WTC11 (cell line): ENCODE data around the gene GARIN3. TPM values are rescaled to one million over a fixed set of nuclear protein-coding genes. Genes with fewer than 3 reads are reported as not detected.
A peak's percentile ranks its signal among the peaks of the same experiment; 100 is the strongest.

Source experiments
- ATAC-seq: fragments of 200-7000 bp; cut with Tn5 transposase; 2 replicates; pipeline ENCODE4 v1.10.0; 2021; ENCODE audit warnings: mild to moderate bottlenecking, moderate library complexity
- CTCF ChIA-PET: fragments of 300-600 bp; sonication (Branson Sonifier 250); formaldehyde crosslinking; loops from one replicate; lab custom pipeline; 2021; ENCODE audit warnings: antibody characterized with exemption; lab: Charles Lee
- POLR2A ChIA-PET: fragments of 350-600 bp; sonication (Branson Sonifier 250); formaldehyde crosslinking; loops from one replicate; lab custom pipeline; 2021; ENCODE audit warnings: antibody characterized with exemption; lab: Charles Lee
- DNase-seq: peaks from one replicate; pipeline ENCODE4 v3.0.0; 2021; ENCODE audit warnings: low spot score
- H3K27ac Mint-ChIP-seq: 2 replicates; pipeline ENCODE4 v1.8.0; 2021; ENCODE audit warnings: mixed read lengths
- H3K27me3 Mint-ChIP-seq: 2 replicates; pipeline ENCODE4 v1.8.0; 2021; ENCODE audit warnings: low read depth, mild to moderate bottlenecking, moderate library complexity, mixed read lengths
- H3K36me3 Mint-ChIP-seq: 2 replicates; pipeline ENCODE4 v1.8.0; 2021; ENCODE audit warnings: mixed read lengths
- H3K4me1 Mint-ChIP-seq: 2 replicates; pipeline ENCODE4 v1.8.0; 2022; ENCODE audit warnings: mixed read lengths
- H3K4me3 Mint-ChIP-seq: 2 replicates; pipeline ENCODE4 v1.8.0; 2021; ENCODE audit warnings: mild to moderate bottlenecking, moderate library complexity, mixed read lengths
- H3K9me3 Mint-ChIP-seq: 2 replicates; pipeline ENCODE4 v1.8.0; 2021; ENCODE audit warnings: mixed read lengths
- AFF4 ChIP-seq: sonication (generic); formaldehyde crosslinking; IDR thresholded peaks from 2 replicates; pipeline ENCODE4 v1.8.1; 2023; ENCODE audit warnings: mild to moderate bottlenecking, missing genetic modification reagents, borderline replicate concordance
- ARID4B ChIP-seq: sonication (generic); formaldehyde crosslinking; IDR thresholded peaks from 2 replicates; pipeline ENCODE4 v1.8.0; 2023; ENCODE audit warnings: missing genetic modification reagents, mild to moderate bottlenecking, borderline replicate concordance
- ATF1 ChIP-seq: sonication (generic); formaldehyde crosslinking; IDR thresholded peaks from 2 replicates; pipeline ENCODE4 v1.8.1; 2023; ENCODE audit warnings: mild to moderate bottlenecking, moderate library complexity, missing genetic modification reagents
- CDX4 ChIP-seq: fragments of 250-450 bp; sonication (Bioruptor Pico); IDR thresholded peaks from 2 replicates; pipeline ENCODE4 v1.9.0; 2021; ENCODE audit warnings: moderate library complexity, mild to moderate bottlenecking, inconsistent platforms, borderline replicate concordance
- CREB1 ChIP-seq: sonication (generic); formaldehyde crosslinking; IDR thresholded peaks from 2 replicates; pipeline ENCODE4 v1.8.0; 2023; ENCODE audit warnings: mild to moderate bottlenecking, missing genetic modification reagents
- E2F4 ChIP-seq: sonication (generic); formaldehyde crosslinking; IDR thresholded peaks from 2 replicates; pipeline ENCODE4 v1.8.1; 2022; ENCODE audit warnings: low read depth, mild to moderate bottlenecking, moderate library complexity, missing genetic modification reagents, borderline replicate concordance
- ELF4 ChIP-seq: sonication (generic); formaldehyde crosslinking; IDR thresholded peaks from 2 replicates; pipeline ENCODE4 v1.8.1; 2022; ENCODE audit warnings: low read depth, mild to moderate bottlenecking, moderate library complexity, missing genetic modification reagents
- FOXJ3 ChIP-seq: sonication (generic); formaldehyde crosslinking; IDR thresholded peaks from 2 replicates; pipeline ENCODE4 v1.9.0; 2021; ENCODE audit warnings: missing genetic modification reagents, mild to moderate bottlenecking, borderline replicate concordance
- HMGA2 ChIP-seq: fragments of 250-450 bp; sonication (Bioruptor Pico); IDR thresholded peaks from 2 replicates; pipeline ENCODE4 v1.4.0; 2021; ENCODE audit warnings: mild to moderate bottlenecking, moderate library complexity
- KAT7 ChIP-seq: sonication (generic); formaldehyde crosslinking; IDR thresholded peaks from 2 replicates; pipeline ENCODE4 v1.8.1; 2023; ENCODE audit warnings: missing genetic modification reagents, mild to moderate bottlenecking, borderline replicate concordance
- MAX ChIP-seq: sonication (generic); formaldehyde crosslinking; IDR thresholded peaks from 2 replicates; pipeline ENCODE4 v1.8.0; 2022; ENCODE audit warnings: mild to moderate bottlenecking, missing genetic modification reagents
- NFATC4 ChIP-seq: fragments of 250-450 bp; sonication (Bioruptor Pico); IDR thresholded peaks from 2 replicates; pipeline ENCODE4 v1.9.0; 2021; ENCODE audit warnings: mild to moderate bottlenecking
- NFE2L1 ChIP-seq: sonication (generic); formaldehyde crosslinking; IDR thresholded peaks from 2 replicates; pipeline ENCODE4 v1.8.1; 2023; ENCODE audit warnings: missing genetic modification reagents
- NFYB ChIP-seq: sonication (generic); formaldehyde crosslinking; conservative IDR thresholded peaks from 2 replicates; pipeline ENCODE4 v1.8.0; 2022; ENCODE audit warnings: low read depth, missing genetic modification reagents
- NR2C2 ChIP-seq: sonication (generic); formaldehyde crosslinking; IDR thresholded peaks from 2 replicates; pipeline ENCODE4 v1.8.0; 2022; ENCODE audit warnings: mild to moderate bottlenecking, missing genetic modification reagents
- OVOL2 ChIP-seq: fragments of 250-450 bp; sonication (Bioruptor Pico); IDR thresholded peaks from 2 replicates; pipeline ENCODE4 v1.9.0; 2021; ENCODE audit warnings: mild to moderate bottlenecking, borderline replicate concordance
- PREB ChIP-seq: sonication (generic); formaldehyde crosslinking; IDR thresholded peaks from 2 replicates; pipeline ENCODE4 v1.8.1; 2022; ENCODE audit warnings: mild to moderate bottlenecking, missing genetic modification reagents, moderate library complexity, borderline replicate concordance
- SMAD4 ChIP-seq: sonication (generic); formaldehyde crosslinking; IDR thresholded peaks from 2 replicates; pipeline ENCODE4 v1.8.0; 2022; ENCODE audit warnings: mild to moderate bottlenecking, missing genetic modification reagents
- TEAD4 ChIP-seq: sonication (generic); formaldehyde crosslinking; IDR thresholded peaks from 2 replicates; pipeline ENCODE4 v1.8.0; 2022; ENCODE audit warnings: mild to moderate bottlenecking, missing genetic modification reagents
- TP53 ChIP-seq: sonication (generic); formaldehyde crosslinking; IDR thresholded peaks from 2 replicates; pipeline ENCODE4 v1.8.1; 2023; ENCODE audit warnings: mild to moderate bottlenecking, missing genetic modification reagents
- USF1 ChIP-seq: sonication (generic); formaldehyde crosslinking; IDR thresholded peaks from 2 replicates; pipeline ENCODE4 v1.8.0; 2022; ENCODE audit warnings: mild to moderate bottlenecking, missing genetic modification reagents
- ZMAT4 ChIP-seq: fragments of 250-450 bp; sonication (Bioruptor Pico); IDR thresholded peaks from 2 replicates; pipeline ENCODE4 v1.9.0; 2021; ENCODE audit warnings: mild to moderate bottlenecking
- total RNA-seq: library from RNA; stranded (reverse); gene quantifications from 3 replicates; pipeline ENCODE4 v1.2.3, GENCODE V29; 2021

The GARIN3 gene
- total RNA-seq, 1 experiment from 2014 or later = not detected

- TF ChIP-seq USF1 (CRISPR knock-in tag) = no peak
- TF ChIP-seq NFATC4 (CRISPR knock-in tag) = no peak
- TF ChIP-seq PREB (CRISPR knock-in tag) = no peak
- no peak for TF ChIP-seq HMGA2 (CRISPR knock-in tag)
- TF ChIP-seq AFF4 (CRISPR knock-in tag) = no peak
- no peak for TF ChIP-seq CREB1 (CRISPR knock-in tag)
These were observed 22.2 kb upstream of the GARIN3 start (continued) for GRCh38 chr5:157188270-157188669.

GRCh38 chr5:157187046-157187754 is 21.1 kb upstream of the GARIN3 start:
- Mint-ChIP-seq H3K27ac (no peak overlapping the region), H3K27me3 (peaks cover 67% of the 10 kb centered on the region)
- TF ChIP-seq SMAD4 (no peak), PREB (CRISPR knock-in tag) (no peak), KAT7 (CRISPR knock-in tag) (no peak), NFE2L1 (no peak), MAX (CRISPR knock-in tag) (no peak), CDX4 (CRISPR knock-in tag) (no peak), NR2C2 (CRISPR knock-in tag) (no peak), OVOL2 (no peak), NFYB (CRISPR knock-in tag) (no peak), ZMAT4 (CRISPR knock-in tag) (no peak), ELF4 (CRISPR knock-in tag) (no peak), TEAD4 (CRISPR knock-in tag) (no peak), TP53 (CRISPR knock-in tag) (no peak), E2F4 (CRISPR knock-in tag) (no peak), FOXJ3 (CRISPR knock-in tag) (no peak), ATF1 (CRISPR knock-in tag) (no peak), ARID4B (CRISPR knock-in tag) (no peak)
- TF ChIP-seq, all 79 proteins: peak for 0
- Mint-ChIP-seq H3K4me1 (no peaks in the 10 kb centered on the region), H3K4me3 (no peak overlapping the region), H3K36me3 (no peaks in the 10 kb centered on the region), H3K9me3 (0 out of 2 replicates have a peak, but pooled peaks cover 3% of the 10 kb centered on the region)
- DNase-seq = no peak
- peak; percentile 72 for ATAC-seq
- ChIA-PET CTCF (no interaction called here), POLR2A (no interaction called here)
